Brain microvascular endothelial cell (primary cell): ENCODE data around the gene ITGB2.

ENCODE experiments used
- DNase-seq: peaks from one replicate; pipeline ENCODE4 v3.0.0-alpha.2; 2020
- H3K27ac ChIP-seq: fragments of 250-450 bp; sonication (Bioruptor Pico); 2 replicates; pipeline ENCODE4 v1.5.1; 2020; ENCODE audit warnings: mild to moderate bottlenecking, moderate library complexity
- H3K27me3 ChIP-seq: fragments of 250-450 bp; sonication (Bioruptor Pico); replicated peaks from 2 replicates; pipeline ENCODE4 v1.5.1; 2020; ENCODE audit warnings: mild to moderate bottlenecking
- H3K36me3 ChIP-seq: fragments of 250-450 bp; sonication (Bioruptor Pico); replicated peaks from 2 replicates; pipeline ENCODE4 v1.5.1; 2020; ENCODE audit warnings: mild to moderate bottlenecking
- H3K4me3 ChIP-seq: 2 replicates; pipeline ENCODE4 v1.5.1; 2011; ENCODE audit warnings: low read depth, mild to moderate bottlenecking, control low read depth, low read length, moderate library complexity
- in situ Hi-C: cut with HindIII; loops from 2 replicates; pipeline ENCODE4 v1.10.0; 2017; ENCODE audit warnings: low sequenced_read_pairs, low pct_ligation_motif_present
- TF ChIP-seq, protein P1 (sequence below): IDR thresholded peaks from 2 replicates; pipeline ENCODE4 v1.5.1; 2011; ENCODE audit warnings: low read depth, mild to moderate bottlenecking, moderate library complexity, low read length, control low read depth, inconsistent platforms; ENCODE audit errors: missing control alignments

ITGB2 gene

DNA sequence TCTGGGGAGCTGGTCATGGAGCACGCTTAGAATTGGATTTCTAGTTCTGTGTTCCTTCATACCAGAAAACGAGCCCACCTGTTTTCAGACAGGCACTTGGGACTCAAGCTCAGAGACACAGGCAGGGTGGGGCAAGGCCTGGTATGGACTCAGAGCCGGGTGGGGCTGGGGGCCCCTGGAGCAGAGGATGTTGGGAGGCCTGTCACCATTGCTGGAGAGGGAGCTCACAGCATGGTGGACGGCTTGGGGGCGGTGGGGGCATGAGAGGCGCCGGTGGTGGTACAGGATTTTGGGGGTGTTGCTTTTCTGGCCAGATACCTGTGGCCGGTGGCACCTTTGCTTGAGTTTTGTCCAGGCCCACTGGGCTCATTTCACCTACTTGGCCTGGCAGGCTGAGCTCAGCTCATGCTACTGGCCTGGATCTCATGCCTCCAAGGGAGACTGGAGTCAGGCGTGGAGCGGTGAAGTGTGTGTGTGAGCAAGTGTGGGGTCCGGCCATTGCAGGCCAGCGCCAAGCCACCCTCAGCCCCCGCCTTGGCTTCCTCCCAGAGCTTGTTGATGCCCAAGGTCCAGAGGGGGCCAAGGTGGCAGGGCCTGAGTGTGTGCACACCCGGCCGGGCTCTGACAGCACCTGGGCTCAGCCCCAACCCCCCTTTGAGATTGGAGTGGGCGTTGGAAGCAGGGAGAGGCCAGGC, 27.9 kb upstream of the ITGB2 start:
- Histone ChIP-seq H3K4me3 (no peak overlapping the region), H3K36me3 (peaks cover 14% of the 10 kb centered on the region), H3K27me3 (no peaks in the 10 kb centered on the region), H3K27ac (no peak overlapping the region)
- no peak for DNase-seq
- TF ChIP-seq, protein P1, sequence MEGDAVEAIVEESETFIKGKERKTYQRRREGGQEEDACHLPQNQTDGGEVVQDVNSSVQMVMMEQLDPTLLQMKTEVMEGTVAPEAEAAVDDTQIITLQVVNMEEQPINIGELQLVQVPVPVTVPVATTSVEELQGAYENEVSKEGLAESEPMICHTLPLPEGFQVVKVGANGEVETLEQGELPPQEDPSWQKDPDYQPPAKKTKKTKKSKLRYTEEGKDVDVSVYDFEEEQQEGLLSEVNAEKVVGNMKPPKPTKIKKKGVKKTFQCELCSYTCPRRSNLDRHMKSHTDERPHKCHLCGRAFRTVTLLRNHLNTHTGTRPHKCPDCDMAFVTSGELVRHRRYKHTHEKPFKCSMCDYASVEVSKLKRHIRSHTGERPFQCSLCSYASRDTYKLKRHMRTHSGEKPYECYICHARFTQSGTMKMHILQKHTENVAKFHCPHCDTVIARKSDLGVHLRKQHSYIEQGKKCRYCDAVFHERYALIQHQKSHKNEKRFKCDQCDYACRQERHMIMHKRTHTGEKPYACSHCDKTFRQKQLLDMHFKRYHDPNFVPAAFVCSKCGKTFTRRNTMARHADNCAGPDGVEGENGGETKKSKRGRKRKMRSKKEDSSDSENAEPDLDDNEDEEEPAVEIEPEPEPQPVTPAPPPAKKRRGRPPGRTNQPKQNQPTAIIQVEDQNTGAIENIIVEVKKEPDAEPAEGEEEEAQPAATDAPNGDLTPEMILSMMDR: no peak
- in situ Hi-C loops: loop anchor here (25.0 kb wide), 1 partner anchor 189 kb away; no protein-coding TSS in a partner anchor

DNA sequence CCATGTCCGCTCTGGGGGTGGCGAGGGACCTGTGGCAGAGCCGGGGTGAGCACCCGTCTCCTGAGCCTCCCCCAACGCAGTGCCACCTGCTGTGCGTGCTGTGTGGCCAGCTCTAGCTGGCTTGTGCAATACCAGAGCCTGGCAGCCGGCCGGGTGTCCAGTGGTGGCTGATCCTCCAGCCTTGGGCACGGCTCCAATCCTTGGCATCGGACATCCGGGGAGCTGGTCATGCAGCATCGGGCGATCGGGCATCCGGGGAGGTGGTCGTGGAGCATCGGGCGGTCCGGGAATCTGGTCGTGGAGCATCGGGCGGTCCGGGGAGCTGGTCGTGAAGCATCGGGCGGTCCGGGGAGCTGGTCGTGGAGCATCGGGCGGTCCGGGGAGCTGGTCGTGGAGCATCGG, 27.2 kb upstream of the ITGB2 start:
- in situ Hi-C loops: loop anchor here (25.0 kb wide), 1 partner anchor 189 kb away; no protein-coding TSS in a partner anchor
- Histone ChIP-seq H3K4me3 (no peak overlapping the region), H3K27me3 (no peaks in the 10 kb centered on the region), H3K27ac (no peak overlapping the region), H3K36me3 (peaks cover 15% of the 10 kb centered on the region)
- DNase-seq: no peak
- TF ChIP-seq, protein P1: no peak

DNA sequence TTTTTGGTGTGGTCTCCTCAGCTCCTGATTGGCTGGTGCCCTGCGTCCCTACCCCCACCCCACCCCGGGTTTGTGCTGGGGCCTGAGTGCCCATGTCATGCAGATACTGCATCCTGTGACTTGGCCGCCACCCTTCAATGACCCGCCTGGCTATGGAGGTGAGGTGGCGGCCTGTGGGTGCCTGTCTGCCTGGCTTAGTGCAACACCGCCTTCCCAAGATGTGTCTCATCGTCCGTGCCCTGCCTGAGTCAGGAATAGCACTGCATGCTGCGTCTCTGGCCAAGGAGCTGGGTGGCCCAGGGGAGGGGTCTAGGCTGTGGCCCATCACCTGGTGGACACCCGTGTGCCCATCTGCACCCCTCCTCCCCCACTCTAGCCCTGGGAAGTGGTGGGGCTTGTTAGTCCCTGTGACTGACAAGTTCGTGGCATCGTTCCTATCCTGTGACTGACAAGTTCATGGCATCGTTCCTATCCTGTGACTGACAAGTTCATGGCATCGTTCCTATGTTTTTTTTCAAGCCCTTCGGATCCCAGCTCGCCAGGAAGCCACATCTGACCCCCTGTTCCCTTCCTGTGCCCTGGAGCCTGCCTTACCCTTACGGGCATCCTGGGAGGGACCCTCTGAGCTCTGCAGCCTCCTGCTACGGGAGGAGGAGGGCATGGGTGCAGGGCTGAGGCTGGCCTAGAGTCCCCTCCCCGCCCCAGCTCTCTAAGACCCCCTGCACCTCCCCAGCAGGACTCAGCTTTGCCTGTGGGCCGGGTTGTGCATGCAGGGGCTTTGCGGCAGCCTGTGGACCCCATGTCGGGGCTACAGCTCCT, 26.6 kb upstream of the ITGB2 start:
- Histone ChIP-seq H3K36me3 (peaks cover 15% of the 10 kb centered on the region), H3K4me3 (no peak overlapping the region), H3K27ac (no peak overlapping the region), H3K27me3 (no peaks in the 10 kb centered on the region)
- no peak for DNase-seq
- TF ChIP-seq, protein P1: no peak
- in situ Hi-C loops: loop anchor here (25.0 kb wide), 1 partner anchor 190 kb away; no protein-coding TSS in a partner anchor

DNA sequence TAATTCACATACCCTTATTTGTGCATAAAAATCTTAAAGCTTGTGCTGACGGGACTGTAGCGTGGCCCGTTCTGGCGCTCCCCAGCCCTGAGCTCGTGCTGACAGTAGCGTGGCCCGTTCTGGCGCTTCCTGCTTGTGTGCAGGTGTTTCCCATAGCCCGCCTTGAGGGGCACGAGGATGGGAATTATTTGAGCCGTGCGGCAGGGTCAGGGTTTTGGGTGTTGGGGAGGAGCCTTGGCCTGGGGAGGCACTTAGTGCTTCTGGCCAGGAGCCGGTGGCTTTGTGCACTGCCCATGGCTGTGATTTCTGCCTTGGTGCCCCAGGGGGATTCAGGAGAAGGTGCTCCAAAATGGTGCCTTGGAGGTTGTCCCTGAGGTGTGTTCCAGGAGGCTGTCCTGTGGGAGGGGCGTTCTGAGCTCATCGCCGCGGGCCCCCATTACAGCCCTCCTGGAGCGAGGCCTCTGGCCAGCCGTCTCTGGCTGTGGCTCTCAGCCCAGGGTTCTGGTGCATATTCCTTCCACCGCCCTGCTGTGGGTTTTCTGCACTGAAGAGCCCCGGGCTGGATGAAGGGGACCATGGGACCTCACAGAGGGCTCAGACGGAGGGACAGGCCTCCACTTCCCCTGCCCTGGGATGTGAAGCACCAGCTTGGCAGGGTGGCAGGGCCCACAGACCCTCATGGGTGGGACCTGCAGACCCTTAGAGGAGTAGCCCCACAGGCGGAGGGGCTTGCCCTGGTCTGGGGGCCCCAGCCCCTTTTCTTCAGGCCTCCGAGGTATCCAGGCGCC, 25.7 kb upstream of the ITGB2 start:
- Histone ChIP-seq H3K4me3 (no peak overlapping the region), H3K27me3 (no peaks in the 10 kb centered on the region), H3K27ac (no peak overlapping the region), H3K36me3 (peaks cover 15% of the 10 kb centered on the region)
- no peak for DNase-seq
- TF ChIP-seq, protein P1: no peak
- in situ Hi-C loops: loop anchor here (25.0 kb wide), 1 partner anchor 191 kb away; no protein-coding TSS in a partner anchor

DNA sequence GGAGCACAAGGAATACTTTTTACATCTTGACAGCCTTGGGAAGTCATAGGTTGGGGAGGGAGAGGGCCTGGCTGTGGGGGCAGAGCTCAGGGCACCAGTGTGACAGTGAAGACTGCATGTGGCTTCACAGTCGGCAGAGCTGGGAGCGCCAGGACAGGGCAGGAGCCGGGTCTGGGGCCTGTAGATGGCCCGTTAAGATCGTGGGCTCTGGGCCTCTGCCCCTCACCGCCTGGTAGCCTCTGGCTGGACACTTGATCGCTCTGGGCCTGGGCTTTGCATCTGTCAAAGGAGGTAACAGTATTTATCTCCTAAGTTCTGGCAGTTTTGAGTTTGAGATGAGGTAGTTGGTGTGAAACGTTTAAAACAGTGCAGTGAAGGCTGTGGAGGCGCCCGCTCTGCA, 23.9 kb upstream of the ITGB2 start:
- Histone ChIP-seq H3K27me3 (no peaks in the 10 kb centered on the region), H3K4me3 (no peak overlapping the region), H3K36me3 (peaks cover 8% of the 10 kb centered on the region), H3K27ac (no peak overlapping the region)
- TF ChIP-seq, protein P1: no peak
- DNase-seq: no peak
- in situ Hi-C loops: loop anchor here (25.0 kb wide), 1 partner anchor 193 kb away; no protein-coding TSS in a partner anchor
